HG02973 (cell line): ENCODE measurements around the gene JAG1.
"Not testable (repeated sequence)": the region's sequence is repeated elsewhere in the genome, so short reads cannot be mapped to it uniquely, and the experiment has no call there.

Experiments used
- ATAC-seq: cut with Tn5 transposase; IDR thresholded peaks from one replicate; pipeline ENCODE4 v1.9.1; 2021; ENCODE audit warnings: moderate library complexity; ENCODE audit not compliant: unreplicated experiment

The JAG1 gene

GRCh38 chr20:10617549-10618133 lies 56.2 kb downstream of the JAG1 start:
- not testable (repeated sequence) for ATAC-seq

- no peak for ATAC-seq
These were observed 57.6 kb downstream of the JAG1 start for GRCh38 chr20:10616212-10616611.

- no peak for ATAC-seq
These were observed 59.9 kb downstream of the JAG1 start for GRCh38 chr20:10613911-10614310.

DNA sequence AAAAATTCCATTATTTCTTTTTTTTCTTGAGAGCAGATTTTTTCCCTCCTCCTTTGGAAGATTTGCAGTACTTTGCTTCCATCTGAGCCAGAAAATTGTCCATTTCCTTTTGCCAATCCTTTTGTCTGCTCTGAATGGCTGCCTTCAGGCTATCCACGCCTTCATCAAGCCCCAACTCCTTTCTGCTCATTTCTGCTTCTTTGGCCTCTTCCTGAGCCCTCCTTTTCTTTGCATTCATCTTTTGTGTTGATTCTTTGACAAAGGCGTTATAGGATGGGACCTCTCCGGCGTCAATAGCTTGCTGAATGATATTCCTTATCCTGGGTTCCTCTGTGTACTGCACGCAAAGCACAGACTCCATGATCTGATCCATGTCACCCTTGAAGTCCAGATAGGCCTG lies 60.4 kb downstream of the JAG1 start:
- not testable (repeated sequence) for ATAC-seq

- ATAC-seq: peak; percentile 58
These were observed 62.4 kb downstream of the JAG1 start for GRCh38 chr20:10611357-10611756.

GRCh38 chr20:10610251-10610650 lies 63.5 kb downstream of the JAG1 start:
- ATAC-seq: no peak

GRCh38 chr20:10609770-10610169 lies 64.0 kb downstream of the JAG1 start:
- ATAC-seq: no peak

GRCh38 chr20:10609276-10609675 lies 64.5 kb downstream of the JAG1 start:
- ATAC-seq: no peak

- ATAC-seq: no peak
These were observed 68.1 kb downstream of the JAG1 start for GRCh38 chr20:10605547-10606195.

DNA sequence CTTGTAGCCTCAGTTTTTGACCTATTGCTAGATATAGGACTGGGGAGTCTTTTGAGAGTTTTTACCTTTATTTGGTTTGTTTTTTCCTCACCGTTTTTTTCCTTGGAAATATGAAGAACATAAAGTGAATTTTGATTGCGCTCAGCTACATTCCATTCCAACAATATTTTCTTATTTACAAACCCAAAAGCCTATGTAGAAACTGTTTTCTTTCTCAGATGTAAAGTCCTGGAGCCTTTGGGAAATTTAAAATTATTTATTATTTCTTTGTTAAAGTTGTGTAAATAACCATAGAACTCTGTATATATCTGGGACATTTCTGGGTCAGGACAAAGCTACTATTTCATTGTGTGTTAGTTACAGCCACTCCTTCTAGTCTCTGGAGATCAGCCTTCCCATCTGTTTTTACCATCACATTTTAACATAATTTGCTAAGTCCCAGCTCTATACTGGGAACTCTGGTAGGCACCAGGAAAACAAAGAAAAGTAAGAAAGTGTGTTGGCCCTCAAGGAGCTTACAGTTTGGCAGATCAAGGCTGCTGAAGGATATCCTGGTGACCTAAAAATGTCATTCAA lies 68.8 kb downstream of the JAG1 start:
- no peak for ATAC-seq

DNA sequence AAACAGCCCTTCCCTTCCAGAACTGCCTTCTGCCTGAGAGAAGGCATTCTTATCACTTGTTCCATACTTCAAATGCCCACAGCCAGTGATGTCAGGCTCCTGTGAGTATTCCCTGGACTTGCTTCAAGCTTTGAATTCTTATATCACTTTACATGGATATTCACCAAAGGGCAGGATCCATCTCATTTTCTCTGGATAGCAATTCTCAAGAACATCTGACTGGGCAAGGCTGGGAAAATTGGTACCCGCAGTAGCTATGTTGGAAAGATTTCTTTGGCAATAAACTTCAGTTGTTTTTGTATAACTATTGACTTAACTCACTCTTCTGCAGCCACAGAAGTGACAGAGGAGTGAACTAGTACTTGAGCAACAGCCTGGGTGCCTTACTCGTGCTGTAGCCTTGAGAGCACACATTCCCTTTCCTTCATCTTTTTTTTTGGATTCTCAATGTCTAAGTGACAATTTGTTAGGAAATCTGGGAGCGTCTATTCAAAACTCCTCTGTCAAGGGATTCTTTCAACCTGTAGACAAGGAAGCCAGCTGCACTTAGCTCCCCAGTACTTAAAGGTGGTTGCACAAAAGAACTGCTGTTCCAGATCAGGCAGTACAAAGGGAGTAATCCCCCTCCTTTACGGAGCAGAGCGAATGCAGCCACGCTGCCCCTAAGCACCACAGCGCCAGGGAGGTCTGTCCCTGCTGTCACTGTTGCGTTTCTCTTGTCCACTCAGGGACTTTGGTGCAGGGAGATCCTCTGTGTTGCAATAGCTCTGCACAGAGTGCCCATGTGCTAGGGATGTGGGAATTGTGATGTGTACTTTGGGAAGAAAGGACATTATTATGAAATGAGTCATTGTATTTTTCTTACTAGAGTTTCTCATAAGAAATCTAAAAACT lies 69.6 kb downstream of the JAG1 start:
- no peak for ATAC-seq

DNA sequence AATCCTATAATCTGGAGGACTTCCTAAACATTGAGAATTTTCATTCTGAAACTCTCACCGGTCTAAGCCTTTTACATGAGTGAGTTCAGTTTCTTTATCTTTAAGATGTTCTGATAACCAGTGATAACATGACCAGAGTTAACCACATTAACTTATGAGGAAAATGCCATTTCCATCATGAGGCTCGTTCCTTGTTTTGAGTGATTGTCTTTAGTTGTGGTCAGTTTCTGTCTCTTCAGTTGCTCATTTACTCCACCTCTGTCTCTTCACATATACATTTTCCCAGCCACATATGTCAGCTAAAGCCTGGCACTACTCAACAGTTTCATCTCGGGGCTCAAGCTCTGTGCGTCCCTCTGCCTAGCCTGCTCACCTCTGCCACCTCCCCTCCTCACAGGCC lies 70.4 kb downstream of the JAG1 start:
- ATAC-seq: no peak

DNA sequence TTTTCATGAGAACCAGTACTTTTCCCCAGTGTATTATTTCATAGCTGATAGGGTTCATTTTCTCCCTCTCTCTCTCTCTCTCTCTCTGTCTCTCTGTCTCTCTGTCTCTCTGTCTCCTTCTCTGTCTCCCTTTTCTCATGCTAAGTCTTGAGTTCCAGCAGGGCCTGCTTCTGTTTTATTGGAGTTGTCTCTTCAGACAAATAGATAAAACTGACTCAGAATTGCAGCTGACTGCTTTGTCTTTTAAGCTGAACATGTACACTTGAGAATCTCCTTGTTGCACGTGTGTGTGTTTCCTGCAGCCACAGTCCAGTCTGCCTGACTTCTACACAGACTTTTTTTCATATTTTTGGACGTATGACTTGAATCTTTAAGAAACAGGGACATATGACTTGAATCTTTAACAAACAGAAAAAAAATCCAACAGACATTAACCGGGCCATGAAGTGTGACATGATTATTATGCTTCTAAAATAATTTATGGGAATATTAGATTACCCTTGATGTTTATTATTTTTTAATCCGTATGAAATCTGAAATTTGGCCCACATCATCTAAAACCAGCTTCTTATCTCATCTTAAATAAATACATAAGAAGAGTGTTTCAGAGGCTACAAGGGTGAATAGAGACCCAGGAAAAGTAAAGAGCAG lies 71.5 kb downstream of the JAG1 start:
- no peak for ATAC-seq

DNA sequence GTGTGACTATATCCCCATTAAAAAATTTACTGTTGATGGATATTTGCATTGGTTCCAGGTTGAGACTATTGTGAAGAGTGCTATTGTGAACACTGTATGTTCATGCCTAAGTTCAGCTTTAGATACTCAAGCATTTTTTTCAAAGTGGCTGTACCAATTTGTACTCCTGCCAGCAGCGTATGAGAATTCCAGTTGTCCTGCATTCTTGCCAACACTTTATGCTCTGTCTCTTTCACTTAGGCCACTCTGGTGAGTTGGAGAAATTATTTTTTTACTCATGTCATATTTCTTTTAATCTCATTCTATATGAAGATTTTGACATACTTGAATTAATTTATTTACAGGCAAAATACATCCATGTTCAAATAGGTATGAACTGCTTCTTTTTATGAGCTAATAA lies 76.2 kb downstream of the JAG1 start:
- ATAC-seq: no peak

GRCh38 chr20:10596710-10597121 lies 77.1 kb downstream of the JAG1 start:
- ATAC-seq: no peak

GRCh38 chr20:10595985-10596384 lies 77.8 kb downstream of the JAG1 start:
- no peak for ATAC-seq

- no peak for ATAC-seq
These were observed 78.5 kb downstream of the JAG1 start for GRCh38 chr20:10595266-10595665.

DNA sequence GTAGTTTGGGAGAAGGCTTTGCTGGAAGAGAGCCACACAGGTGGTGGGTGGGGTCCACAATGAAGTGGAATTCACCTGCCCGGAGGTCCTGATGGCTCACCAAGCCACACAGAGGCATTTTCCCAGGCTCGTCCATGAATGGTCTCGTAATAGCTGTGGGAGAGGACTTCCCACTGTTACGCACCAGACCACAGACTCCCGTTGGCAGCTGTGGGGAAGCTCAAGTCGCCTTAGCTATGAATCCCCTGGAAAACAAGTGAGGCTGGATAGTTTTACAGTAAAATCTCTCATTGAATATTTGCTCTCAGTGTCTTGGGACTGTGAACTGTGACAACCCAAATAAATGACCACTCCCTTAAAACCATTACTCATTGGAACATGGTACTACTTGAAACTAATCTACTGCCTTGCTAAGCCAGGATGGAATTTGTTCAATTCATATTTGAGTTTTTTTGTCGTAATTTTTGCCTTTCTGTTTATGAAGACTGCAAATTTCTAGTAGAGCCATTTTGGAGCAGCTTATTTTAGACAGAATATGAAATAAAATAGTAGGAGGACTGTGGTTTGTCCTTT lies 79.4 kb downstream of the JAG1 start:
- ATAC-seq: no peak

DNA sequence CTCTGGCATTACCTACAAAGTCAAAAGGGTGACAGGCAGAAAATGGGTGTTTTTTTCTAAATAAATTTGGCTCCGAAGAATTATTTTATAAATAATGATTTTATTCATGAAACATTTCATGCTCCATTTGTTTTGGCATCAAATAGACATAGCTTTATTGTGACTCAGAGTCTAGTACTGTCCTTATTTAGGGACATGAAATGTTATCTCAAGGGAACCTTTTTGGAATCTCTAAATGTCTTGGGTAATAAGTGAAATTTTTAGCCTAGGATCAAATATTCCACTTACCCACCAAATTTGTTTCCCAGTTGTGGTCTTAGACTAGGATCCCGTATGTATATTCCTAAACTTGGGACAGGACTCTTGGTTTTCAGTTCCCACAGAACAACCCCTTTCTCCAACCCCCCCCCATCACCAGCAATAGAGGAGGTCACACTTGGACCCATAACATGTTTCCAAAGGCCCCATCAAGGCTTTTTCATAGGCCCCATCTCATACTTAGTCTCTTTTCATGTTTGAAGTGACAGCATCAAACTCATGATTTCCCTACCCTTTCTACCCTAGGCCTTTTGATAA lies 81.8 kb downstream of the JAG1 start:
- ATAC-seq: no peak

GRCh38 chr20:10590950-10591671 lies 82.7 kb downstream of the JAG1 start:
- ATAC-seq: no peak
